Measurements from ENCODE around the gene TREML4. TPM values are rescaled to one million over a fixed set of nuclear protein-coding genes. Genes with fewer than 3 reads are reported as not detected.

Gene TREML4
- total and polyA plus RNA-seq, 9 of the 15 experiments (the other 6 are each of a cell fraction or from before 2014, with no cell fraction given) = not detected

GRCh38 chr6:41284726-41285125 is 56.6 kb downstream of the TREML4 start:
- no peaks in the 10 kb centered on the region for H3K4me1 ChIP-seq (replicated peaks in 1 of 2; ENCODE audit: control insufficient read depth in 2 of 2, insufficient read depth in 2 of 2, low read length in 2 of 2)
- H4K20me1 ChIP-seq (replicated peaks; ENCODE audit: control insufficient read depth, insufficient read depth, low read length) = no peaks in the 10 kb centered on the region
- CTCF ChIA-PET (ENCODE audit: low intra/inter-chr PET ratio) = no interaction called here
- ATAC-seq = no peak
- no TSS peak for BruUV-seq (replicated peaks)
- no peaks in the 10 kb centered on the region for H3K9me1 ChIP-seq (ENCODE audit: control insufficient read depth, insufficient read depth, low read length)
- H3K4me3 ChIP-seq = no peak overlapping the region
- peaks cover 0 to 43% of the 10 kb centered on the region in 2 experiments; a peak in 3 of 5 replicates for H3K27me3 ChIP-seq (ENCODE audit: control insufficient read depth in 2 of 2, insufficient read depth in 2 of 2, low read length in 2 of 2)
- intact Hi-C loops (cut with micrococcal nuclease) (no loop called here), in situ Hi-C loops (cut with MboI) (no loop called here)
- WGBS (ENCODE audit: insufficient coverage, low coverage, missing lambda C conversion rate) = 0% methylated on average over 1 of the region's 1 CpG
- no peak overlapping the region for H3K4me2 ChIP-seq (ENCODE audit: insufficient read depth, low read length)
- no peak overlapping the region for H3K27ac ChIP-seq (ENCODE audit: extremely low read depth, low read depth, low read length)
- DNase-seq (ENCODE audit: extremely low read depth in 1 of 4, low spot score in 3 of 4) = peak in 1 of 4 experiments; percentile 3
- H2AFZ ChIP-seq (ENCODE audit: low read depth, low read length) = no peak overlapping the region
- POLR2A ChIA-PET = no interaction called here
- H3K79me2 ChIP-seq (ENCODE audit: control insufficient read depth, insufficient read depth, low read length) = no peaks in the 10 kb centered on the region
- no peaks in the 10 kb centered on the region for H3K36me3 ChIP-seq (ENCODE audit: control insufficient read depth, insufficient read depth, low read length)
- H3K9me3 ChIP-seq (replicated peaks; ENCODE audit: control insufficient read depth, insufficient read depth, low read depth, low read length) = no peaks in the 10 kb centered on the region
- no peak for FAIRE-seq
- no peak overlapping the region for H3K9ac ChIP-seq (ENCODE audit: insufficient read depth in 1 of 2, low read depth in 2 of 2, low read length in 2 of 2)
- TF ChIP-seq MTA2 (IDR thresholded peaks at IDR 0.05; ENCODE audit: low read depth) = no peak
- TF ChIP-seq ZNF551 (CRISPR knock-in tag; IDR thresholded peaks at IDR 0.05) = no peak
- no peak for TF ChIP-seq ZNF398 (CRISPR knock-in tag; IDR thresholded peaks at IDR 0.05)
- TF ChIP-seq FOXJ2 (tag; IDR thresholded peaks at IDR 0.05) = no peak
- TF ChIP-seq NFIC (IDR thresholded peaks at IDR 0.05) = no peak
- TF ChIP-seq, protein P1, sequence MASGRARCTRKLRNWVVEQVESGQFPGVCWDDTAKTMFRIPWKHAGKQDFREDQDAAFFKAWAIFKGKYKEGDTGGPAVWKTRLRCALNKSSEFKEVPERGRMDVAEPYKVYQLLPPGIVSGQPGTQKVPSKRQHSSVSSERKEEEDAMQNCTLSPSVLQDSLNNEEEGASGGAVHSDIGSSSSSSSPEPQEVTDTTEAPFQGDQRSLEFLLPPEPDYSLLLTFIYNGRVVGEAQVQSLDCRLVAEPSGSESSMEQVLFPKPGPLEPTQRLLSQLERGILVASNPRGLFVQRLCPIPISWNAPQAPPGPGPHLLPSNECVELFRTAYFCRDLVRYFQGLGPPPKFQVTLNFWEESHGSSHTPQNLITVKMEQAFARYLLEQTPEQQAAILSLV (tag; IDR thresholded peaks at IDR 0.05) = no peak
- TF ChIP-seq EP300 (IDR thresholded peaks at IDR 0.05; ENCODE audit: low read length) = no peak
- TF ChIP-seq MEIS2 (IDR thresholded peaks at IDR 0.05; ENCODE audit: partially characterized antibody) = no peak
- TF ChIP-seq ZNF76 (CRISPR knock-in tag; IDR thresholded peaks at IDR 0.05; ENCODE audit: borderline replicate concordance) = no peak
- TF ChIP-seq, protein P2, sequence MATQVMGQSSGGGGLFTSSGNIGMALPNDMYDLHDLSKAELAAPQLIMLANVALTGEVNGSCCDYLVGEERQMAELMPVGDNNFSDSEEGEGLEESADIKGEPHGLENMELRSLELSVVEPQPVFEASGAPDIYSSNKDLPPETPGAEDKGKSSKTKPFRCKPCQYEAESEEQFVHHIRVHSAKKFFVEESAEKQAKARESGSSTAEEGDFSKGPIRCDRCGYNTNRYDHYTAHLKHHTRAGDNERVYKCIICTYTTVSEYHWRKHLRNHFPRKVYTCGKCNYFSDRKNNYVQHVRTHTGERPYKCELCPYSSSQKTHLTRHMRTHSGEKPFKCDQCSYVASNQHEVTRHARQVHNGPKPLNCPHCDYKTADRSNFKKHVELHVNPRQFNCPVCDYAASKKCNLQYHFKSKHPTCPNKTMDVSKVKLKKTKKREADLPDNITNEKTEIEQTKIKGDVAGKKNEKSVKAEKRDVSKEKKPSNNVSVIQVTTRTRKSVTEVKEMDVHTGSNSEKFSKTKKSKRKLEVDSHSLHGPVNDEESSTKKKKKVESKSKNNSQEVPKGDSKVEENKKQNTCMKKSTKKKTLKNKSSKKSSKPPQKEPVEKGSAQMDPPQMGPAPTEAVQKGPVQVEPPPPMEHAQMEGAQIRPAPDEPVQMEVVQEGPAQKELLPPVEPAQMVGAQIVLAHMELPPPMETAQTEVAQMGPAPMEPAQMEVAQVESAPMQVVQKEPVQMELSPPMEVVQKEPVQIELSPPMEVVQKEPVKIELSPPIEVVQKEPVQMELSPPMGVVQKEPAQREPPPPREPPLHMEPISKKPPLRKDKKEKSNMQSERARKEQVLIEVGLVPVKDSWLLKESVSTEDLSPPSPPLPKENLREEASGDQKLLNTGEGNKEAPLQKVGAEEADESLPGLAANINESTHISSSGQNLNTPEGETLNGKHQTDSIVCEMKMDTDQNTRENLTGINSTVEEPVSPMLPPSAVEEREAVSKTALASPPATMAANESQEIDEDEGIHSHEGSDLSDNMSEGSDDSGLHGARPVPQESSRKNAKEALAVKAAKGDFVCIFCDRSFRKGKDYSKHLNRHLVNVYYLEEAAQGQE (IDR thresholded peaks at IDR 0.05; ENCODE audit: borderline replicate concordance) = no peak
- TF ChIP-seq, protein P2 (CRISPR knock-in tag; IDR thresholded peaks at IDR 0.05; ENCODE audit: low read depth) = no peak
- no peak for TF ChIP-seq RBM14 (IDR thresholded peaks at IDR 0.05; ENCODE audit: borderline replicate concordance, insufficient read depth, low read depth, low read length)
